Esophagus muscularis mucosa (tissue), 3 donors: ENCODE measurements around the gene CTDSP2.

Source experiments
- CTCF ChIP-seq, 3 experiments: fragments of 200-600 bp in 2 of 3; fragments of 450-650 bp in 1 of 3; sonication (generic) in 2 of 3; IDR thresholded peaks; one replicate each; pipeline ENCODE4 v1.5.1; 2017 to 2019; ENCODE audit warnings: antibody characterized with exemption in 3 of 3, mild to moderate bottlenecking in 2 of 3, moderate library complexity in 1 of 3
- POLR2A ChIP-seq: fragments of 450-650 bp; IDR thresholded peaks from one replicate; pipeline ENCODE4 v1.6.1; 2017; ENCODE audit warnings: antibody characterized with exemption, moderate library complexity, mild to moderate bottlenecking, low read depth
- POLR2AphosphoS5 ChIP-seq, 2 donors: sonication (generic); formaldehyde crosslinking; IDR thresholded peaks; one replicate each; pipeline ENCODE4 v1.6.1; 2017; ENCODE audit warnings: antibody characterized with exemption in 2 of 2

- TF ChIP-seq CTCF (IDR thresholded peaks at IDR 0.05) = no peak
- TF ChIP-seq POLR2A = no peak
- no peak for TF ChIP-seq POLR2AphosphoS5 (IDR thresholded peaks at IDR 0.05)
Observed at GRCh38 chr12:57771236-57771872, 75.2 kb downstream of the CTDSP2 start.
